HepG2 (cell line): ENCODE measurements around the gene BNIP1. TPM values are rescaled to one million over a fixed set of nuclear protein-coding genes. Genes with fewer than 3 reads are reported as not detected.

ENCODE experiments used
- CENPX ChIP-seq: sonication (generic); formaldehyde crosslinking; IDR thresholded peaks from 2 replicates; pipeline ENCODE4 v1.9.0; 2021; ENCODE audit warnings: mild to moderate bottlenecking, missing genetic modification reagents, moderate library complexity
- CREB3 ChIP-seq: sonication (generic); formaldehyde crosslinking; IDR thresholded peaks from 2 replicates; pipeline ENCODE4 v1.5.0; 2020; ENCODE audit warnings: missing genetic modification reagents
- HMGA1 ChIP-seq: sonication (generic); formaldehyde crosslinking; conservative IDR thresholded peaks from 2 replicates; pipeline ENCODE4 v1.4.0; 2020; ENCODE audit warnings: missing genetic modification reagents
- HOXD1 ChIP-seq: sonication (generic); formaldehyde crosslinking; IDR thresholded peaks from 2 replicates; pipeline ENCODE4 v1.5.0; 2020; ENCODE audit warnings: missing genetic modification reagents
- JUN ChIP-seq: sonication (generic); formaldehyde crosslinking; IDR thresholded peaks from 2 replicates; pipeline ENCODE4 v1.4.0; 2020; ENCODE audit warnings: mild to moderate bottlenecking, missing genetic modification reagents
- MAF1 ChIP-seq: sonication (generic); formaldehyde crosslinking; IDR thresholded peaks from 2 replicates; pipeline ENCODE4 v1.5.0; 2020; ENCODE audit warnings: missing genetic modification reagents, borderline replicate concordance
- MAX ChIP-seq: IDR thresholded peaks from 2 replicates; pipeline ENCODE4 v1.6.1; 2012; ENCODE audit warnings: inconsistent platforms
- RFXAP ChIP-seq: sonication (generic); formaldehyde crosslinking; IDR thresholded peaks from 2 replicates; pipeline ENCODE4 v1.4.0; 2020; ENCODE audit warnings: missing genetic modification reagents, borderline replicate concordance
- SMC3 ChIP-seq: IDR thresholded peaks from 2 replicates; pipeline ENCODE4 v1.6.1; 2011; ENCODE audit warnings: low read length, improper control_type of control experiment
- SOX13 ChIP-seq, 3 experiments: fragments of 450-650 bp in 1 of 3; sonication (generic) in 1 of 3; formaldehyde crosslinking in 1 of 3; IDR thresholded peaks in 2 of 3; conservative IDR thresholded peaks in 1 of 3; 2 replicates each; pipeline versions ENCODE4 v1.5.0 to v1.6.1; 2016 to 2020; ENCODE audit warnings: antibody characterized with exemption in 1 of 3, mild to moderate bottlenecking in 1 of 3, missing compliant biosample characterization in 1 of 3, missing genetic modification reagents in 1 of 3, moderate library complexity in 1 of 3
- TFDP2 ChIP-seq: sonication (generic); formaldehyde crosslinking; IDR thresholded peaks from 2 replicates; pipeline ENCODE4 v1.4.0; 2020; ENCODE audit warnings: missing genetic modification reagents
- ZBTB38 ChIP-seq: sonication (generic); formaldehyde crosslinking; IDR thresholded peaks from 2 replicates; pipeline ENCODE4 v1.5.1; 2020; ENCODE audit warnings: mild to moderate bottlenecking, missing genetic modification reagents
- ZNF276 ChIP-seq: sonication (generic); formaldehyde crosslinking; IDR thresholded peaks from 2 replicates; pipeline ENCODE4 v1.4.0; 2020; ENCODE audit warnings: mild to moderate bottlenecking, low read depth, missing genetic modification reagents
- ZNF407 ChIP-seq: sonication (generic); formaldehyde crosslinking; IDR thresholded peaks from one replicate; pipeline ENCODE4 v1.5.1; 2020; ENCODE audit warnings: mild to moderate bottlenecking, missing genetic modification reagents; ENCODE audit errors: not compliant biosample characterization
- polyA plus RNA-seq, 8 experiments: library from polyadenylated mRNA; depleted of rRNA in 3 of 8; stranded (reverse) in 7 of 8; unstranded in 1 of 8; fragments of >200 nt; fragmentation: Illumina TruSeq in 4 of 8; extraction: Trizol in 4 of 8; gene quantifications; 2 replicates each; pipeline versions ENCODE4 v1.2.1 to v1.2.3, GENCODE V29; 2011 to 2016; ENCODE audit warnings: low read depth in 4 of 8, missing spikeins in 1 of 8, mixed read lengths in 1 of 8; ENCODE audit not compliant: insufficient read depth in 1 of 8
- total RNA-seq, 5 experiments: library from RNA; depleted of rRNA; stranded (reverse); fragments of >200 nt; fragmentation: Illumina TruSeq; extraction: Trizol; gene quantifications; 2 replicates each; pipeline ENCODE4 v1.2.3, GENCODE V29; 2016; ENCODE audit warnings: low read depth in 1 of 5

The BNIP1 gene
- total and polyA plus RNA-seq, 2 of the 13 experiments (the other 11 are each of a cell fraction or from before 2014, with no cell fraction given) = 13.2 to 16.9 TPM

- TF ChIP-seq MAX = peak; percentile 93
- no peak for TF ChIP-seq MAF1 (CRISPR knock-in tag)
- TF ChIP-seq HMGA1 (CRISPR knock-in tag) = no peak
- no peak for TF ChIP-seq SOX13 (IDR thresholded peaks at IDR 0.05)
- peak in 1 of 2 experiments; percentile 43; a peak in 1 of 4 replicates for TF ChIP-seq SOX13 (CRISPR knock-in tag; conservative IDR thresholded peaks at IDR 0.05 in 1 of 2, IDR thresholded peaks at IDR 0.05 in 1 of 2)
- TF ChIP-seq ZBTB38 (CRISPR knock-in tag) = no peak; the same call in 1 of the 2 replicates
- peak; percentile 18; the same call in 1 of the 2 replicates for TF ChIP-seq RFXAP (CRISPR knock-in tag)
- TF ChIP-seq JUN = peak; percentile 16; the same call in 1 of the 2 replicates
- peak; percentile 33; the same call in 1 of the 2 replicates for TF ChIP-seq HOXD1 (CRISPR knock-in tag)
- TF ChIP-seq CREB3 = no peak
- no peak for TF ChIP-seq ZNF407 (CRISPR knock-in tag)
- TF ChIP-seq SMC3 = peak; percentile 51
- TF ChIP-seq CENPX (CRISPR knock-in tag) = no peak
- TF ChIP-seq TFDP2 (CRISPR knock-in tag) = peak; percentile 79
- no peak for TF ChIP-seq ZNF276 (CRISPR knock-in tag)
Observed at GRCh38 chr5:173144200-173145176, at the start of gene BNIP1 (continued).
